K562 (cell line): ENCODE measurements around the gene GPR179. TPM values are rescaled to one million over a fixed set of nuclear protein-coding genes. Genes with fewer than 3 reads are reported as not detected.
"Not testable (repeated sequence)": the region's sequence is repeated elsewhere in the genome, so short reads cannot be mapped to it uniquely, and the experiment has no call there.

Experiments
- ATAC-seq: fragments of 200-7000 bp; cut with Tn5 transposase; 3 replicates; pipeline ENCODE4 v1.9.1; 2020; ENCODE audit warnings: moderate library complexity
- BruUV-seq: library from RNA; stranded (reverse); fragments of 400-500 nt; replicated peaks from 2 replicates; lab custom pipeline; 2021; lab: Mats Ljungman, UMichigan
- CTCF ChIA-PET: fragments of 300-600 bp; formaldehyde crosslinking; extraction: SDS; loops from one replicate; lab custom pipeline; 2021; ENCODE audit warnings: low intra/inter-chr PET ratio; lab: Yijun Ruan, JAX
- POLR2A ChIA-PET: fragments of 300-600, 350-650 bp; sonication (Branson Sonifier 250); formaldehyde crosslinking; extraction: SDS; loops from one replicate; lab custom pipeline; 2021; ENCODE audit warnings: antibody characterized with exemption, inconsistent platforms; lab: Yijun Ruan, JAX
- DNase-seq, 4 experiments: peaks; one replicate each; pipeline versions ENCODE4 v3.0.0 to v3.0.0-alpha.2; 2011 to 2018; ENCODE audit warnings: low spot score in 3 of 4, mixed read lengths in 3 of 4; ENCODE audit errors: extremely low read depth in 1 of 4
- FAIRE-seq: peaks from 2 replicates; lab custom pipeline; 2011; peaks lifted over from hg19 to GRCh38; lab: Jason Lieb, UNC
- H2AFZ ChIP-seq: 2 replicates; pipeline ENCODE4 v1.6.0; 2011; ENCODE audit warnings: low read depth, low read length, control low read depth, inconsistent platforms
- H3K27ac ChIP-seq: fragments of 200-600 bp; 3 replicates; pipeline ENCODE4 v1.8.0; 2011; ENCODE audit warnings: low read depth, mild to moderate bottlenecking, control low read depth, inconsistent platforms, low read length, moderate library complexity, mixed read lengths; ENCODE audit errors: extremely low read depth
- H3K27me3 ChIP-seq, 2 experiments: fragments of 300-600 bp in 1 of 2; 2 replicates in 1 of 2; 3 replicates in 1 of 2; pipeline versions ENCODE4 v1.6.0 to v1.8.0; 2011; ENCODE audit warnings: inconsistent platforms in 2 of 2, low read length in 2 of 2, mild to moderate bottlenecking in 1 of 2, mixed read lengths in 1 of 2, moderate library complexity in 1 of 2; ENCODE audit not compliant: control insufficient read depth in 2 of 2, insufficient read depth in 2 of 2
- H3K36me3 ChIP-seq: fragments of 300-600 bp; 3 replicates; pipeline ENCODE4 v1.8.0; 2011; ENCODE audit warnings: mild to moderate bottlenecking, low read length, inconsistent platforms; ENCODE audit not compliant: control insufficient read depth, insufficient read depth
- H3K4me1 ChIP-seq, 2 experiments: fragments of 200-600 bp in 1 of 2; replicated peaks in 1 of 2; 2 replicates in 1 of 2; 3 replicates in 1 of 2; pipeline versions ENCODE4 v1.5.1 to v1.8.0; 2011; ENCODE audit warnings: inconsistent platforms in 2 of 2, low read length in 2 of 2, mild to moderate bottlenecking in 1 of 2, mixed read lengths in 1 of 2, moderate library complexity in 1 of 2; ENCODE audit not compliant: control insufficient read depth in 2 of 2, insufficient read depth in 2 of 2
- H3K4me2 ChIP-seq: 2 replicates; pipeline ENCODE4 v1.6.1; 2011; ENCODE audit warnings: low read length, control low read depth, inconsistent platforms, mixed read lengths; ENCODE audit not compliant: insufficient read depth
- H3K4me3 ChIP-seq: fragments of 200-600 bp; sonication (generic), shearing (Covaris generic); 2 replicates; pipeline ENCODE4 v1.5.1; 2016; ENCODE audit warnings: control low read depth, inconsistent platforms
- H3K79me2 ChIP-seq: fragments of 200-600 bp; 3 replicates; pipeline ENCODE4 v1.8.0; 2011; ENCODE audit warnings: low read length, inconsistent platforms; ENCODE audit not compliant: control insufficient read depth, insufficient read depth
- H3K9ac ChIP-seq, 2 experiments: 2 replicates each; pipeline versions ENCODE4 v1.6.0 to v1.6.1; 2011; ENCODE audit warnings: low read depth in 2 of 2, low read length in 2 of 2, control low read depth in 1 of 2, inconsistent platforms in 1 of 2, mild to moderate bottlenecking in 1 of 2, mixed read lengths in 1 of 2; ENCODE audit not compliant: insufficient read depth in 1 of 2
- H3K9me1 ChIP-seq: one replicate; pipeline ENCODE4 v1.6.0; 2011; ENCODE audit warnings: inconsistent platforms, mild to moderate bottlenecking, low read length, moderate library complexity; ENCODE audit not compliant: control insufficient read depth, insufficient read depth
- H3K9me3 ChIP-seq: replicated peaks from 2 replicates; pipeline ENCODE4 v1.5.1; 2011; ENCODE audit warnings: low read depth, low read length, inconsistent platforms; ENCODE audit not compliant: control insufficient read depth, insufficient read depth
- H4K20me1 ChIP-seq: replicated peaks from 2 replicates; pipeline ENCODE4 v1.6.1; 2011; ENCODE audit warnings: low read length, inconsistent platforms, mixed read lengths; ENCODE audit not compliant: control insufficient read depth, insufficient read depth
- WGBS: fragments of 100-300 bp; shearing (Covaris generic); methylation state at CpG from one replicate; pipeline ENCODE4 v1.1.6; 2016; ENCODE audit warnings: low coverage, mixed read lengths; ENCODE audit not compliant: insufficient coverage; ENCODE audit errors: missing lambda C conversion rate; 5-methylcytosine and 5-hydroxymethylcytosine counted together
- in situ Hi-C: fragments of 300-500 bp; cut with MboI; formaldehyde crosslinking; loops from 4 replicates; pipeline ENCODE4 v1.15.0; 2018; ENCODE audit warnings: inconsistent platforms, mixed read lengths
- intact Hi-C: fragments of 100-400 bp; cut with micrococcal nuclease; formaldehyde crosslinking; loops from 2 replicates; pipeline ENCODE4 v1.14.2; 2022
- polyA plus RNA-seq, 8 experiments: library from polyadenylated mRNA; depleted of rRNA in 4 of 8; stranded (reverse) in 5 of 8; unstranded in 3 of 8; fragments of >200 nt; fragmentation: Nextera tagmentation in 2 of 8; fragmentation: Illumina TruSeq in 1 of 8; extraction: Ambion mirVana in 2 of 8; extraction: Trizol in 1 of 8; gene quantifications; 2 replicates each; pipeline versions ENCODE4 v1.2.1 to v1.2.3, GENCODE V29; 2011 to 2014; ENCODE audit warnings: inconsistent platforms in 1 of 8, missing spikeins in 1 of 8
- total RNA-seq, 7 experiments: library from RNA; depleted of rRNA in 6 of 7; stranded (reverse); fragments of >200 nt in 6 of 7; fragmentation: Illumina TruSeq in 2 of 7; extraction: Trizol in 2 of 7; gene quantifications; 2 replicates each; pipeline versions ENCODE4 v1.2.1 to v1.2.3, GENCODE V29; 2011 to 2021; ENCODE audit warnings: low replicate concordance in 1 of 7
- TF ChIP-seq, protein P1 (sequence below): sonication (generic); IDR thresholded peaks from 2 replicates; pipeline ENCODE4 v1.6.1; 2016

Gene GPR179
- total and polyA plus RNA-seq, 9 of the 15 experiments (the other 6 are each of a cell fraction or from before 2014, with no cell fraction given) = not detected

DNA sequence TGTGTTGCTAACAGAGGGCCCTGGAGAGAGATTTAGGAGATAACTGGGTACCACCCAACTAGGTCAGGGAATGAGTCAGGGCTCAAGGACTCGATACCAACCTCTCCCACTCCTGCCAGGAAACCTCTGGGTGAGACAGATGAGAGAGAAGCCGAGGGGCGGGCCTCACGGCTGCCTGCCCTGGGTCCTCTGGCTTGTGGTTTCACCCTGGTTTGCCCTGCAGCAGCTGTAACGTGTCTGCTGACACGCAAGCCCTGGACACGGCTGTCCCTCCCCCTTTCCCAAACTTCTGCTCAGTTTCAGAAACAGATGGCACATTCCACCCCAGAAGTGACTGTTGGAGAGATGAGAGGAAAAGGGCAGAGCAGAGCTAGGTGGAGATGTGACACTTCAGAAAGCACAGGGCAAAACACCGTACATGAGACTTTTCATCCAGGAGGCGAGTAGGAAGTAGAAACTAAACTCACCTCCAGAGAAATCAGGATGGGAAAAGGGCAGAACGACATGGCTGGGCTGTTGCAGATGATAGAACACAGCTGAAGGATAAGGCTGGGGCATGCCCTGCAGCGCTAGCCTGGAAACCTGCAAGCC is 57.2 kb downstream of the GPR179 start:
- H3K79me2 ChIP-seq, H3K4me3 ChIP-seq, H3K9me1 ChIP-seq, POLR2A ChIA-PET, H3K4me1 ChIP-seq, H3K27ac ChIP-seq, FAIRE-seq, H3K9me3 ChIP-seq, BruUV-seq, intact Hi-C loops, CTCF ChIA-PET, H4K20me1 ChIP-seq, H3K9ac ChIP-seq, H3K27me3 ChIP-seq, H3K36me3 ChIP-seq, in situ Hi-C loops: not testable (repeated sequence)
- peak overlapping the region; percentile 46; the same call in 1 of the 2 replicates for H3K4me2 ChIP-seq
- TF ChIP-seq, protein P1, sequence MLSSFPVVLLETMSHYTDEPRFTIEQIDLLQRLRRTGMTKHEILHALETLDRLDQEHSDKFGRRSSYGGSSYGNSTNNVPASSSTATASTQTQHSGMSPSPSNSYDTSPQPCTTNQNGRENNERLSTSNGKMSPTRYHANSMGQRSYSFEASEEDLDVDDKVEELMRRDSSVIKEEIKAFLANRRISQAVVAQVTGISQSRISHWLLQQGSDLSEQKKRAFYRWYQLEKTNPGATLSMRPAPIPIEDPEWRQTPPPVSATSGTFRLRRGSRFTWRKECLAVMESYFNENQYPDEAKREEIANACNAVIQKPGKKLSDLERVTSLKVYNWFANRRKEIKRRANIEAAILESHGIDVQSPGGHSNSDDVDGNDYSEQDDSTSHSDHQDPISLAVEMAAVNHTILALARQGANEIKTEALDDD = peak; percentile 26; the same call in 1 of the 2 replicates
- ATAC-seq = peak; percentile 78
- WGBS = 11% methylated on average over 8 of the region's 11 CpGs
- peak in 1 of 4 experiments; percentile 33 for DNase-seq
- H2AFZ ChIP-seq = peak overlapping the region; percentile 72

DNA sequence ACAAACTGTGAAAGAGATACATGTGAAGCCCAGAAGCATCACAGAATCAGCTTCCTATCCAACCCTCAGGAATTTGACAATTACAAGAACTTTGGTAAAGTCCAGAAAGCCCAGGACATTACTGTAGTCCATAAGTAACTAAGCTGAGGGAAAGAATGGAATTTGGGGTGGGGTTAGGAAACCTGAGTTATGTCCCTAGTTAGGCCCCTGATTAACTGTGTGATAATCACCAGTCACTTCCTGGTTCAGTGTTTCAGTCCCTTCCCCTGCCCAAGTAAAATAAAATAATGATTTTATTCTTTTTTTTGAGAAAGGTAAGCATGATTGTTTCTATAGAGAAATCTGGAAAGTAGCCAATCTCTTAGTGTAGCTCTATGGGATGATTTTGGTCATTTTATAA is 57.8 kb downstream of the GPR179 start:
- in situ Hi-C loops, H3K9me3 ChIP-seq, H3K27ac ChIP-seq, POLR2A ChIA-PET, BruUV-seq, H3K27me3 ChIP-seq, H3K9ac ChIP-seq, H2AFZ ChIP-seq, H3K4me3 ChIP-seq, H3K79me2 ChIP-seq, ATAC-seq, H3K4me1 ChIP-seq, H3K36me3 ChIP-seq, H3K9me1 ChIP-seq, H4K20me1 ChIP-seq, FAIRE-seq, CTCF ChIA-PET, intact Hi-C loops, H3K4me2 ChIP-seq, DNase-seq: not testable (repeated sequence)
- TF ChIP-seq, protein P1 = 0 out of 2 replicates have a peak, but pooled peaks have one; percentile 12

Other genes starting within 250 kb of the GPR179 start
- not detected in 2 replicates for gene TBC1D3E, start 216.0 kb downstream of the GPR179 start, total RNA-seq (2014; rRNA removed)
- not detected in 2 replicates for gene TBC1D3E, start 216.0 kb downstream of the GPR179 start, total RNA-seq (2014; rRNA removed; fragmentation: Illumina TruSeq; extraction: Trizol)
- gene TBC1D3E, start 216.0 kb downstream of the GPR179 start, total RNA-seq (2015; rRNA removed; fragmentation: Illumina TruSeq; extraction: Trizol) = not detected in 2 replicates
- gene TBC1D3E, start 216.0 kb downstream of the GPR179 start, total RNA-seq (2021) = not detected in 2 replicates
- not detected in 2 replicates for gene TBC1D3E, start 216.0 kb downstream of the GPR179 start, polyA plus RNA-seq (2011; rRNA removed)
- not detected in 2 replicates for gene TBC1D3E, start 216.0 kb downstream of the GPR179 start, polyA plus RNA-seq (2014; fragmentation: Illumina TruSeq; extraction: Trizol)
- not detected for gene TBC1D3E, start 216.0 kb downstream of the GPR179 start, polyA plus RNA-seq (2014; fragmentation: Nextera tagmentation; extraction: Ambion mirVana)
- 0.20 TPM in 1 of 2 replicates, not detected in the other for gene TBC1D3E, start 216.0 kb downstream of the GPR179 start, polyA plus RNA-seq (2014; rRNA removed)
- gene TBC1D3, start 151.4 kb downstream of the GPR179 start, total RNA-seq (2014; rRNA removed) = 0.57 and 1.1 TPM in 2 replicates
- 0.15 and 0.22 TPM in 2 replicates for gene TBC1D3, start 151.4 kb downstream of the GPR179 start, total RNA-seq (2014; rRNA removed; fragmentation: Illumina TruSeq; extraction: Trizol)
- 0.45 and 0.65 TPM in 2 replicates for gene TBC1D3, start 151.4 kb downstream of the GPR179 start, total RNA-seq (2015; rRNA removed; fragmentation: Illumina TruSeq; extraction: Trizol)
- 1.9 and 2.3 TPM in 2 replicates for gene TBC1D3, start 151.4 kb downstream of the GPR179 start, total RNA-seq (2021)
- gene TBC1D3, start 151.4 kb downstream of the GPR179 start, polyA plus RNA-seq (2011; rRNA removed) = 1.6 and 1.9 TPM in 2 replicates
- 0.73 and 0.77 TPM in 2 replicates for gene TBC1D3, start 151.4 kb downstream of the GPR179 start, polyA plus RNA-seq (2014; fragmentation: Illumina TruSeq; extraction: Trizol)
- under 1 TPM; 0.08 TPM for gene TBC1D3, start 151.4 kb downstream of the GPR179 start, polyA plus RNA-seq (2014; fragmentation: Nextera tagmentation; extraction: Ambion mirVana)
- gene TBC1D3, start 151.4 kb downstream of the GPR179 start, polyA plus RNA-seq (2014; rRNA removed) = 1.2 and 1.5 TPM in 2 replicates
- gene MRPL45, start 46.8 kb downstream of the GPR179 start, total RNA-seq (2014; rRNA removed) = 64.5 and 66.1 TPM in 2 replicates
- 55.2 and 61.1 TPM in 2 replicates for gene MRPL45, start 46.8 kb downstream of the GPR179 start, total RNA-seq (2014; rRNA removed; fragmentation: Illumina TruSeq; extraction: Trizol)
- gene MRPL45, start 46.8 kb downstream of the GPR179 start, total RNA-seq (2015; rRNA removed; fragmentation: Illumina TruSeq; extraction: Trizol) = 45.5 and 48.4 TPM in 2 replicates
- gene MRPL45, start 46.8 kb downstream of the GPR179 start, total RNA-seq (2021) = 62.8 and 64.4 TPM in 2 replicates
- gene MRPL45, start 46.8 kb downstream of the GPR179 start, polyA plus RNA-seq (2011; rRNA removed) = 83.6 and 120 TPM in 2 replicates
- 99.3 and 107 TPM in 2 replicates for gene MRPL45, start 46.8 kb downstream of the GPR179 start, polyA plus RNA-seq (2014; fragmentation: Illumina TruSeq; extraction: Trizol)
- gene MRPL45, start 46.8 kb downstream of the GPR179 start, polyA plus RNA-seq (2014; fragmentation: Nextera tagmentation; extraction: Ambion mirVana) = 100 to 1,000 TPM; 209 to 228 TPM
- gene MRPL45, start 46.8 kb downstream of the GPR179 start, polyA plus RNA-seq (2014; rRNA removed) = 76.8 and 78.1 TPM in 2 replicates
- gene SOCS7, start 7.9 kb upstream of the GPR179 start, total RNA-seq (2014; rRNA removed) = 4.2 and 6.0 TPM in 2 replicates
- gene SOCS7, start 7.9 kb upstream of the GPR179 start, total RNA-seq (2014; rRNA removed; fragmentation: Illumina TruSeq; extraction: Trizol) = 9.9 and 10.5 TPM in 2 replicates
- gene SOCS7, start 7.9 kb upstream of the GPR179 start, total RNA-seq (2015; rRNA removed; fragmentation: Illumina TruSeq; extraction: Trizol) = 9.5 and 10.3 TPM in 2 replicates
- 11.6 and 14.5 TPM in 2 replicates for gene SOCS7, start 7.9 kb upstream of the GPR179 start, total RNA-seq (2021)
- 5.4 and 8.2 TPM in 2 replicates for gene SOCS7, start 7.9 kb upstream of the GPR179 start, polyA plus RNA-seq (2011; rRNA removed)
- 7.9 and 10.2 TPM in 2 replicates for gene SOCS7, start 7.9 kb upstream of the GPR179 start, polyA plus RNA-seq (2014; fragmentation: Illumina TruSeq; extraction: Trizol)
- 1 to 10 TPM in 1 of 2 experiments, under 1 TPM in 1; 0.94 to 1.3 TPM for gene SOCS7, start 7.9 kb upstream of the GPR179 start, polyA plus RNA-seq (2014; fragmentation: Nextera tagmentation; extraction: Ambion mirVana)
- gene SOCS7, start 7.9 kb upstream of the GPR179 start, polyA plus RNA-seq (2014; rRNA removed) = 5.4 TPM in 2 replicates
- 0.33 and 0.86 TPM in 2 replicates for gene ARHGAP23, start 84.5 kb upstream of the GPR179 start, total RNA-seq (2014; rRNA removed)
- gene ARHGAP23, start 84.5 kb upstream of the GPR179 start, total RNA-seq (2014; rRNA removed; fragmentation: Illumina TruSeq; extraction: Trizol) = 0.06 and 0.25 TPM in 2 replicates
- 0.29 and 0.57 TPM in 2 replicates for gene ARHGAP23, start 84.5 kb upstream of the GPR179 start, total RNA-seq (2015; rRNA removed; fragmentation: Illumina TruSeq; extraction: Trizol)
- gene ARHGAP23, start 84.5 kb upstream of the GPR179 start, total RNA-seq (2021) = 1.4 and 2.7 TPM in 2 replicates
- gene ARHGAP23, start 84.5 kb upstream of the GPR179 start, polyA plus RNA-seq (2011; rRNA removed) = 0.12 and 0.71 TPM in 2 replicates
- gene ARHGAP23, start 84.5 kb upstream of the GPR179 start, polyA plus RNA-seq (2014; fragmentation: Illumina TruSeq; extraction: Trizol) = 0.68 and 0.70 TPM in 2 replicates
- gene ARHGAP23, start 84.5 kb upstream of the GPR179 start, polyA plus RNA-seq (2014; fragmentation: Nextera tagmentation; extraction: Ambion mirVana) = under 1 TPM; 0.01 to 0.03 TPM
- 0.69 and 1.6 TPM in 2 replicates for gene ARHGAP23, start 84.5 kb upstream of the GPR179 start, polyA plus RNA-seq (2014; rRNA removed)